ENCODE measurements around the gene MEP1A. TPM values are rescaled to one million over a fixed set of nuclear protein-coding genes. Genes with fewer than 3 reads are reported as not detected.

Gene MEP1A
- total and polyA plus RNA-seq, 10 donors: 0.09 to 0.94 (median 0.22) TPM; not detected in 3

GRCh38 chr6:46882645-46883044, 89.5 kb downstream of the MEP1A start:
- TF ChIP-seq POLR2AphosphoS5 (IDR thresholded peaks at IDR 0.05): no peak
- TF ChIP-seq CTCF (IDR thresholded peaks at IDR 0.05 in 8 of 11, conservative IDR thresholded peaks at IDR 0.05 in 3 of 11): no peak
- TF ChIP-seq POLR2A (IDR thresholded peaks at IDR 0.05): no peak
- no peak overlapping the region for H3K27ac ChIP-seq
- WGBS, 5 donors: 72 to 98% (median 84%) methylated on average over 2 of the region's 2 CpGs

GRCh38 chr6:46888031-46888430, 94.8 kb downstream of the MEP1A start:
- WGBS, 5 donors: 55 to 74% (median 59%) methylated on average over 3 of the region's 3 CpGs
- H3K36me3 ChIP-seq: peaks cover 0 to 33% (median under 1%) of the 10 kb centered on the region in 6 donors
- no peaks in the 10 kb centered on the region for H3K27me3 ChIP-seq (replicated peaks in 1 of 7)
- no peak overlapping the region for H3K27ac ChIP-seq
- TF ChIP-seq CTCF (IDR thresholded peaks at IDR 0.05 in 8 of 11, conservative IDR thresholded peaks at IDR 0.05 in 3 of 11): no peak
- no peak for TF ChIP-seq POLR2A (IDR thresholded peaks at IDR 0.05)
- intact Hi-C loops (cut with DNase I; ENCODE audit: low total_unique reads): no loop called here
- H3K9me3 ChIP-seq: no peaks in the 10 kb centered on the region
- H3K4me3 ChIP-seq: no peak overlapping the region
- no peaks in the 10 kb centered on the region for H3K4me1 ChIP-seq
- no peak for DNase-seq

More at GRCh38 chr6:46882645-46883044, 89.5 kb downstream of the MEP1A start:
- Histone ChIP-seq H3K4me1 (no peaks in the 10 kb centered on the region), H3K9me3 (no peaks in the 10 kb centered on the region), H3K27me3 (replicated peaks in 1 of 7) (no peaks in the 10 kb centered on the region), H3K36me3 (peaks cover 0 to 71% (median 3%) of the 10 kb centered on the region in 6 donors), H3K4me3 (no peak overlapping the region)
- intact Hi-C loops (cut with DNase I; ENCODE audit: low total_unique reads): no loop called here
- DNase-seq: no peak

GRCh38 chr6:46888578-46888977, 95.4 kb downstream of the MEP1A start:
- H3K27ac ChIP-seq: no peak overlapping the region
- DNase-seq: no peak
- TF ChIP-seq POLR2A (IDR thresholded peaks at IDR 0.05) (no peak), CTCF (IDR thresholded peaks at IDR 0.05 in 8 of 11, conservative IDR thresholded peaks at IDR 0.05 in 3 of 11) (no peak), POLR2AphosphoS5 (IDR thresholded peaks at IDR 0.05) (no peak)
- no peaks in the 10 kb centered on the region for H3K9me3 ChIP-seq
- no peaks in the 10 kb centered on the region for H3K4me1 ChIP-seq
- WGBS, 5 donors: 87 to 96% (median 92%) methylated on average over 4 of the region's 4 CpGs
- peaks cover 0 to 28% (median 0%) of the 10 kb centered on the region in 6 donors for H3K36me3 ChIP-seq
- no peak overlapping the region for H3K4me3 ChIP-seq
- intact Hi-C loops (cut with DNase I; ENCODE audit: low total_unique reads): no loop called here
- no peaks in the 10 kb centered on the region for H3K27me3 ChIP-seq (replicated peaks in 1 of 7)

Other genes starting within 250 kb of the MEP1A start
- gene CYP39A1, start 140.6 kb upstream of the MEP1A start, total RNA-seq: 1 to 10 TPM in 3 of 7 donors, under 1 TPM in 4; 0.77 to 2.8 (median 0.97) TPM
- 1 to 10 TPM in 1 of 3 donors, under 1 TPM in 2; 0.39 to 1.2 (median 0.77) TPM for gene CYP39A1, start 140.6 kb upstream of the MEP1A start, polyA plus RNA-seq
- 10 to 100 TPM in 5 of 7 donors, 1 to 10 TPM in 2; 9.2 to 17.8 (median 11.3) TPM for gene SLC25A27, start 140.4 kb upstream of the MEP1A start, total RNA-seq
- 10 to 100 TPM in 1 of 3 donors, 1 to 10 TPM in 2; 4.3 to 10.3 (median 7.9) TPM for gene SLC25A27, start 140.4 kb upstream of the MEP1A start, polyA plus RNA-seq
- under 1 TPM; 0.17 to 0.98 (median 0.60) TPM for gene TDRD6, start 105.5 kb upstream of the MEP1A start, total RNA-seq
- gene TDRD6, start 105.5 kb upstream of the MEP1A start, polyA plus RNA-seq: under 1 TPM; 0.09 to 0.26 (median 0.24) TPM
- 10 to 100 TPM; 19.1 to 47.9 (median 30.1) TPM for gene PLA2G7, start 58.0 kb upstream of the MEP1A start, total RNA-seq
- 10 to 100 TPM in 2 of 3 donors, 1 to 10 TPM in 1; 8.9 to 17.6 (median 15.7) TPM for gene PLA2G7, start 58.0 kb upstream of the MEP1A start, polyA plus RNA-seq
- not detected for gene ANKRD66, start 46.5 kb upstream of the MEP1A start, total RNA-seq
- gene ANKRD66, start 46.5 kb upstream of the MEP1A start, polyA plus RNA-seq: not detected
- gene ADGRF5, start 128.5 kb downstream of the MEP1A start, total RNA-seq: 100 to 1,000 TPM in 5 of 7 donors, 10 to 100 TPM in 2; 40.6 to 129 (median 103) TPM
- gene ADGRF5, start 128.5 kb downstream of the MEP1A start, polyA plus RNA-seq: 10 to 100 TPM in 2 of 3 donors, 1 to 10 TPM in 1; 5.2 to 15.8 (median 10.5) TPM
- 1 to 10 TPM in 1 of 7 donors, under 1 TPM in 2, not detected in 4; 0.14 to 1.6 (median 0.51) TPM for gene ADGRF1, start 248.9 kb downstream of the MEP1A start, total RNA-seq
- gene ADGRF1, start 248.9 kb downstream of the MEP1A start, polyA plus RNA-seq: under 1 TPM in 2 of 3 donors, not detected in 1; 0.13 to 0.32 TPM

Data from spleen (tissue), 11 donors.